ENCODE measurements around the gene ERMP1. TPM values are rescaled to one million over a fixed set of nuclear protein-coding genes. Genes with fewer than 3 reads are reported as not detected.
A peak's percentile ranks its signal among the peaks of the same experiment; 100 is the strongest.

The ERMP1 gene
- total RNA-seq, 2 experiments from 2014 or later = 25.0 to 32.3 TPM

- CTCF ChIA-PET = interaction anchor here (0.9 to 1.3 kb wide), 5 partner anchors 9 to 38 kb away, joined by 3 read pairs; partner anchors contain the start of gene ERMP1
- no peaks in the 10 kb centered on the region for H3K36me3 Mint-ChIP-seq
- H3K27ac Mint-ChIP-seq = no peak overlapping the region
- H3K9me3 Mint-ChIP-seq (ENCODE audit: low read depth) = no peaks in the 10 kb centered on the region
- H3K27me3 Mint-ChIP-seq = no peaks in the 10 kb centered on the region
- no peak overlapping the region for H3K4me3 Mint-ChIP-seq
- DNase-seq = no peak
- peak; percentile 45 for ATAC-seq
- peaks cover 13% of the 10 kb centered on the region for H3K4me1 Mint-ChIP-seq
Measured at GRCh38 chr9:5869315-5870019, 36.5 kb upstream of the ERMP1 start.

DNA sequence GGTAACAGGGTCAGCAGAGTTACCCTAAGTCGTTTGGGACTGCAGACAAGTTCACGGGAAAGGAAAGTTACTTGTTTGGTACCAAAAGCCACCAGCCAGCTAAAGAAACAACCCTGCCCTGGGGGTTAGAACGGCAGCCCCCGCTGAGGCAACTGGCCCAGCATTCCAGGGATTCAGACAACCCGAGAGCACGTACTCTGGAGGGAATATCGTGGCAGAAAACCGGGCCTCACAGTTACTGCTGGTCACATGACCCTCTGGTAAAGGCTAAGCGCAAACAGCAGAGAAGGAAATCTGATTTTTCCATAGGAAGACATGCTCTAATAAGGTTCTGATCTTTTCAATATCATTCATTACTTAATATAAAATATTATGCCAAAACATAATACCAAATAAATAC lies 35.3 kb upstream of the ERMP1 start:
- Mint-ChIP-seq H3K9me3 (ENCODE audit: low read depth) (no peaks in the 10 kb centered on the region), H3K4me1 (peaks cover 9% of the 10 kb centered on the region), H3K27me3 (no peaks in the 10 kb centered on the region), H3K4me3 (no peak overlapping the region), H3K27ac (no peak overlapping the region), H3K36me3 (no peaks in the 10 kb centered on the region)
- no peak for DNase-seq
- CTCF ChIA-PET = interaction anchor here (1.0 to 1.3 kb wide), 3 partner anchors 16 to 69 kb away, joined by 3 read pairs; partner anchors contain the start of gene ERMP1
- no peak for ATAC-seq

DNA sequence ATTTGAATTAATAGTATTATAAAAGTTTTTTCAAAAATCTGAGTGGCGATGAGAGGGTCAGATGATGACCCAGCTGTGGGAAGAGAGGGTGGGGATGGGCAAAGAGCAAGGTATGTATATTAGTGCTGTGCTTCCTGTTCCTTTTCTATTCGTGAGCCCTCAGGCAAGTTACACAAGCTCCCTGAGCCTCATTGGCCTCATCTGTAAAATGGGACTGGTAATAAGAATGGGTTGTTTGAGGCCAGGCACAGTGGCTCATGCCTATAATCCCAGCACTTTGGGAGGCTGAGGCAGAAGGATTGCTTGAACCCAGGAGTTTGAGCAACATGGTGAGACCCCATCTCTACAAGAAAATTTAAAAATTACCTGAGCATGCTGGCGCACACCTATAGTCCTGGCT lies 33.8 kb upstream of the ERMP1 start:
- H3K27ac Mint-ChIP-seq = no peak overlapping the region
- no peak for DNase-seq
- peaks cover 9% of the 10 kb centered on the region for H3K4me1 Mint-ChIP-seq
- H3K4me3 Mint-ChIP-seq = no peak overlapping the region
- CTCF ChIA-PET = interaction anchor here (1.7 kb wide), 1 partner anchor 20 kb away, joined by 4 read pairs; no protein-coding TSS in a partner anchor
- no peaks in the 10 kb centered on the region for H3K36me3 Mint-ChIP-seq
- no peak for ATAC-seq
- H3K9me3 Mint-ChIP-seq (ENCODE audit: low read depth) = no peaks in the 10 kb centered on the region
- no peaks in the 10 kb centered on the region for H3K27me3 Mint-ChIP-seq

DNA sequence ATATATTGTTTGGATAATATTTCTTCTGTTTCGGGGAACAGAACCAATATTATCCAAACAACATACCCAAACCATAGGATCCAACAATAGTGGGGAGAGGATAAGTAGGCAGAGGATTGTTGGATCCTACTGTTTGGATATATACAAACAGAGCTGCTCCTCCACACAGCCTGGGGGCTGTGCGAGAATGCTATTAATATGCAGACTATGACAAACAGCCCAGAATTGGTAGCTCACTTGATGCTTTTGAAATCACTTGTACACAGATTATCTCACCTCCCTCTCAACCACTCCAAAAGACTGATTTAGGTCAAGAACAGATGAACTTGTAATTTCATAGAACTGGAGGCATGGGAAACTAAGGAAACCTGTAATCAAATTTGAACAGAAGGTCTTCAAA lies 33.4 kb upstream of the ERMP1 start:
- H3K36me3 Mint-ChIP-seq = peaks cover 1% of the 10 kb centered on the region
- no peaks in the 10 kb centered on the region for H3K27me3 Mint-ChIP-seq
- DNase-seq = no peak
- CTCF ChIA-PET = interaction anchor here (1.7 kb wide), 1 partner anchor 20 kb away, joined by 4 read pairs; no protein-coding TSS in a partner anchor
- H3K4me1 Mint-ChIP-seq = peaks cover 9% of the 10 kb centered on the region
- H3K27ac Mint-ChIP-seq = no peak overlapping the region
- H3K9me3 Mint-ChIP-seq (ENCODE audit: low read depth) = no peaks in the 10 kb centered on the region
- no peak overlapping the region for H3K4me3 Mint-ChIP-seq
- no peak for ATAC-seq

GRCh38 chr9:5864446-5864845 lies 31.5 kb upstream of the ERMP1 start:
- Mint-ChIP-seq H3K4me1 (peaks cover 4% of the 10 kb centered on the region), H3K4me3 (no peak overlapping the region), H3K27me3 (no peaks in the 10 kb centered on the region), H3K36me3 (peaks cover 1% of the 10 kb centered on the region), H3K27ac (no peak overlapping the region), H3K9me3 (ENCODE audit: low read depth) (no peaks in the 10 kb centered on the region)
- ATAC-seq (no peak), DNase-seq (no peak)
- CTCF ChIA-PET = interaction anchor here (1.4 to 3.0 kb wide), 2 partner anchors 11 to 22 kb away, joined by 5 to 9 read pairs; no protein-coding TSS in a partner anchor

DNA sequence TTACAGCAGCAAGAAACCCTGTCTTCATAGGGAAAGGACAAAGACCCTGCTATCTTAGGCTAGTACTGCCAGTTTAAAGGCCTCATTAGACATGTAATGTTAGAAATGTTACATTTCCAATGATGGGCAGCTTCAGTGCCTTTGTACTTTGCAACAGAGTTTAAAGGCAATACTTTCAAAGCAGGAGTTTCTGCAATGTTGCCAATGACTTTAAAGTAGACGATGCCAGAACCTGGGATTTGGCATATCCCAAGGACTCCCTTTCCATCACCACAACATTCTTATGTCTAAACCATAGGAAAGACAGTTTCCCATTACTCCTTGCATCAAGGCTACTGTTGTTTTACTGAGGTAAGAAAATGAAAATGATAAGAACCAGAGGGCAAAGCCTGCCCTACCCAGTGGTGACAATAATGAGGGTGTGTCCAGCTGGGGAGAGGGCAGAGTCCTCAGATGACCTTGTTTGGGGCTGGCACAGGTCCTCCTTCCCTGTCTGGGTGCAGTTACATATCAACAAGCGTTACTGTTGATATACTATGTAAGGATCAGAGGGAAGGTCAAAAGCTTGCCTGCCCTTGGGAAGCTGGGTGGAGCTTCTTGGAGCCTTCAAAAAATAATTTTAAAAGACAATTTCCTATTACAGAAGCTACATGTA lies 30.3 kb upstream of the ERMP1 start:
- peaks cover 1% of the 10 kb centered on the region for H3K36me3 Mint-ChIP-seq
- CTCF ChIA-PET = interaction anchor here (1.4 to 3.0 kb wide), 2 partner anchors 9 to 23 kb away, joined by 5 to 9 read pairs; no protein-coding TSS in a partner anchor
- DNase-seq (no peak), ATAC-seq (no peak)
- no peaks in the 10 kb centered on the region for H3K4me1 Mint-ChIP-seq
- H3K27ac Mint-ChIP-seq = no peak overlapping the region
- no peak overlapping the region for H3K4me3 Mint-ChIP-seq
- H3K9me3 Mint-ChIP-seq (ENCODE audit: low read depth) = no peaks in the 10 kb centered on the region
- H3K27me3 Mint-ChIP-seq = no peaks in the 10 kb centered on the region

GRCh38 chr9:5858833-5859232 lies 25.9 kb upstream of the ERMP1 start:
- H3K27me3 Mint-ChIP-seq = no peaks in the 10 kb centered on the region
- CTCF ChIA-PET = interaction anchor here (0.6 to 1.8 kb wide), 4 partner anchors 14 to 672 kb away, joined by 3 to 5 read pairs (median 3); no protein-coding TSS in a partner anchor
- peaks cover 3% of the 10 kb centered on the region for H3K36me3 Mint-ChIP-seq
- no peak for DNase-seq
- H3K4me3 Mint-ChIP-seq = no peak overlapping the region
- H3K4me1 Mint-ChIP-seq = peaks cover 12% of the 10 kb centered on the region
- H3K9me3 Mint-ChIP-seq (ENCODE audit: low read depth) = no peaks in the 10 kb centered on the region
- H3K27ac Mint-ChIP-seq = no peak overlapping the region
- no peak for ATAC-seq

- DNase-seq (no peak), ATAC-seq (no peak)
- Mint-ChIP-seq H3K9me3 (ENCODE audit: low read depth) (no peaks in the 10 kb centered on the region), H3K4me3 (no peak overlapping the region), H3K27ac (no peak overlapping the region), H3K4me1 (peaks cover 21% of the 10 kb centered on the region), H3K36me3 (peaks cover 5% of the 10 kb centered on the region), H3K27me3 (no peaks in the 10 kb centered on the region)
- CTCF ChIA-PET = interaction anchor here (0.8 to 1.8 kb wide), 3 partner anchors 11 to 28 kb away, joined by 3 to 5 read pairs (median 3); no protein-coding TSS in a partner anchor
Measured at GRCh38 chr9:5857928-5858327, 25.0 kb upstream of the ERMP1 start.

GRCh38 chr9:5854063-5854790 lies 21.3 kb upstream of the ERMP1 start:
- CTCF ChIA-PET = interaction anchor here (0.7 to 5.9 kb wide), 5 partner anchors 9 to 32 kb away, joined by 3 to 34 read pairs (median 9); partner anchors contain the start of gene ERMP1
- H3K27me3 Mint-ChIP-seq = no peaks in the 10 kb centered on the region
- no peak for ATAC-seq
- peaks cover 56% of the 10 kb centered on the region for H3K4me1 Mint-ChIP-seq
- peaks cover 14% of the 10 kb centered on the region for H3K36me3 Mint-ChIP-seq
- no peak overlapping the region for H3K4me3 Mint-ChIP-seq
- H3K9me3 Mint-ChIP-seq (ENCODE audit: low read depth) = no peaks in the 10 kb centered on the region
- no peak for DNase-seq
- H3K27ac Mint-ChIP-seq = peak overlapping the region; percentile 58

DNA sequence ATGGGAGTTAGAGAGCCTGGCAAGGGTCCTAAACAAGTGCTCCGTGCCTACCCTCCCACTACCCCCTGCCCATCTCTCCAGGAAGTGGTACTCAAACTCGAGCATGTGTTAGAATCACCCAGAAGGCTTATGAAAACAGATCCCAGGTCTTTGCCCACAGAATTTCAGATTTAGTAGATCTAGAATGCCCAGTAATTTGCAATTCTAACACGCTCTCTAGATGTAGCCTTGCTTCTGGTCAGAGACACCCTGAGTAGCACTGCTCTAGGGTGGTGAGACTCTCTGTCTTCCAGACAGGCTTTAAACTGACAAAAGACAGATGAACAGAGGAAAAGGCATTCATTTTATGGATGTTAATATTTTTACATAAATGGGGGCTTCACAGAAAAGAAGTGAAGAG lies 20.7 kb upstream of the ERMP1 start:
- ATAC-seq (no peak), DNase-seq (no peak)
- CTCF ChIA-PET = interaction anchor here (0.7 to 5.9 kb wide), 5 partner anchors 10 to 33 kb away, joined by 3 to 34 read pairs (median 9); partner anchors contain the start of gene ERMP1
- no peaks in the 10 kb centered on the region for H3K9me3 Mint-ChIP-seq (ENCODE audit: low read depth)
- peaks cover 61% of the 10 kb centered on the region for H3K4me1 Mint-ChIP-seq
- no peak overlapping the region for H3K4me3 Mint-ChIP-seq
- H3K27me3 Mint-ChIP-seq = no peaks in the 10 kb centered on the region
- H3K27ac Mint-ChIP-seq = peak overlapping the region; percentile 58
- peaks cover 17% of the 10 kb centered on the region for H3K36me3 Mint-ChIP-seq

- DNase-seq = no peak
- H3K36me3 Mint-ChIP-seq = peaks cover 21% of the 10 kb centered on the region
Measured at GRCh38 chr9:5852987-5853386, 20.1 kb upstream of the ERMP1 start.

DNA sequence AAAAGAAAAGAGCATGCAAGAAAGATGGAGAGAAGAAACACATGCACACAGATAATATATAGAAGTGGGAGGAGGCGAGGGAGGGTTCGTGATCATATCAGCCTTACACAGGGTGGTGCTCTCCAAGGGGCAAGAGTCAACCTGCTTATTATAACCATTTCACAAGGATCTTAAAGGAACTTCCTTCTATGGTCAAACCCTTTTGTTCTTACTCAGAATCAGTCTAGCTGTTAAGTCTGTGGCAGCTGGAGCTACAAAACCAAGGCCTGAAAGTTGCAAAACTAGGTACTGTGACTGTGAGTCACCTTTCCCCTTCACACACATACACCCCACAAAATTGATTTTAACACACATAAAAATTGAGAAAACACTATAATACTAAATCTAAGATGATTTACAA lies 18.5 kb upstream of the ERMP1 start:
- CTCF ChIA-PET = interaction anchor here (0.9 to 5.9 kb wide), 8 partner anchors 9 to 98 kb away, joined by 3 to 34 read pairs (median 5); partner anchors contain the start of gene ERMP1
- Mint-ChIP-seq H3K4me3 (peak overlapping the region; percentile 23), H3K36me3 (peaks cover 23% of the 10 kb centered on the region), H3K4me1 (peaks cover 71% of the 10 kb centered on the region), H3K27me3 (no peaks in the 10 kb centered on the region), H3K27ac (peak overlapping the region; percentile 84), H3K9me3 (ENCODE audit: low read depth) (no peaks in the 10 kb centered on the region)
- DNase-seq (peak; percentile 81), ATAC-seq (peak; percentile 99)

More at GRCh38 chr9:5852987-5853386, 20.1 kb upstream of the ERMP1 start:
- Mint-ChIP-seq H3K4me3 (no peak overlapping the region), H3K27ac (peak overlapping the region; percentile 58), H3K27me3 (no peaks in the 10 kb centered on the region), H3K9me3 (ENCODE audit: low read depth) (no peaks in the 10 kb centered on the region), H3K4me1 (peaks cover 65% of the 10 kb centered on the region)
- ATAC-seq = no peak
- CTCF ChIA-PET = interaction anchor here (0.7 to 5.9 kb wide), 6 partner anchors 10 to 41 kb away, joined by 3 to 34 read pairs (median 10); partner anchors contain the start of gene ERMP1

DNA sequence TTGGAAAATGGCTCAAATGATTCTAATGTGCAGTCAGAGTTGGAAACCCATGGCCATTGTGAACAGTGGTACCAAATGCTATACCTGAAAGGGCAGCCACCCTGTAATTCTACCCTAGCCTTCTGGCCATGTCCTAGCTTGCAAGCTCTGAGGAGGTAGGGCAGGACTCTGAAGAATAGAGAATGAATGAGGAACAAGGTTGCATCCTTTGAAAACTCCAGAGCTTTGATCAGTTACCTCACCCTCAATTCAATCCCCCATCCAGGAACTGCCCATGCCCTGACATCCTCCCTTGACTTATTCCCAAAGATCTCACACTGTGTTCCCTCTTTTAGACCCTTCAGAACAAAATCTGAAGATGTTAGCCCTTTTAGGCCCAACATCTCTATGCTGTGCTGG lies 17.8 kb upstream of the ERMP1 start:
- Mint-ChIP-seq H3K4me3 (peak overlapping the region; percentile 23), H3K9me3 (ENCODE audit: low read depth) (no peaks in the 10 kb centered on the region), H3K27me3 (no peaks in the 10 kb centered on the region), H3K4me1 (peaks cover 78% of the 10 kb centered on the region), H3K27ac (peak overlapping the region; percentile 84), H3K36me3 (peaks cover 26% of the 10 kb centered on the region)
- CTCF ChIA-PET = interaction anchor here (1.3 to 5.9 kb wide), 6 partner anchors 8 to 38 kb away, joined by 3 to 34 read pairs (median 8); partner anchors contain the start of gene ERMP1
- no peak for ATAC-seq
- no peak for DNase-seq

All from activated CD8-positive, alpha-beta memory T cell treated with anti-CD3 and anti-CD28 coated beads, Interleukin-2, amount 10 ng/mL, durations not matched to agents 7 days and 5 days (primary cell).